Stimulated activated CD4-positive, alpha-beta T cell treated with anti-CD3 and anti-CD28 coated beads, Interleukin-12 subunit alpha, Interleukin-12 subunit beta, amount 100 ng/mL, for 48 hours (primary cell): ENCODE measurements around the gene TRIM63.
A peak's percentile ranks its signal among the peaks of the same experiment; 100 is the strongest.

Experiments used
- DNase-seq, 3 donors: peaks; one replicate each; pipeline ENCODE4 v3.0.0-alpha.2; 2020; ENCODE audit warnings: low read depth in 2 of 3, low spot score in 1 of 3

TRIM63 gene

GRCh38 chr1:26035203-26035958, 32.0 kb downstream of the TRIM63 start:
- peak; percentile 85 to 92 (median 90) for DNase-seq

- no peak for DNase-seq
Measured at GRCh38 chr1:26034504-26035202, 32.8 kb downstream of the TRIM63 start.

GRCh38 chr1:26032656-26033357, 34.6 kb downstream of the TRIM63 start:
- no peak for DNase-seq

GRCh38 chr1:26031611-26032220, 35.7 kb downstream of the TRIM63 start:
- DNase-seq = no peak

GRCh38 chr1:26031196-26031595, 36.2 kb downstream of the TRIM63 start:
- DNase-seq = no peak

- no peak for DNase-seq
Measured at GRCh38 chr1:26029864-26030481, 37.5 kb downstream of the TRIM63 start.

GRCh38 chr1:26029054-26029863, 38.2 kb downstream of the TRIM63 start:
- DNase-seq = no peak

- DNase-seq = no peak
Measured at GRCh38 chr1:26028490-26028980, 38.9 kb downstream of the TRIM63 start.

- no peak for DNase-seq
Measured at GRCh38 chr1:26027716-26028489, 39.5 kb downstream of the TRIM63 start.

- no peak for DNase-seq
Measured at GRCh38 chr1:26025517-26025916, 41.9 kb downstream of the TRIM63 start.

- DNase-seq = no peak
Measured at GRCh38 chr1:26025060-26025459, 42.4 kb downstream of the TRIM63 start.

GRCh38 chr1:26023826-26024225, 43.6 kb downstream of the TRIM63 start:
- DNase-seq = no peak

GRCh38 chr1:26023009-26023408, 44.4 kb downstream of the TRIM63 start:
- no peak for DNase-seq

- DNase-seq = no peak
Measured at GRCh38 chr1:26022404-26022779, 45.0 kb downstream of the TRIM63 start.

GRCh38 chr1:26021647-26022403, 45.6 kb downstream of the TRIM63 start, which contains the start of gene EXTL1:
TSS of gene EXTL1 (plus strand) at chr1:26021775. CDS start at chr1:26022647, 872 bp downstream.
- DNase-seq = no peak

GRCh38 chr1:26020941-26021646, 46.3 kb downstream of the TRIM63 start:
- DNase-seq = no peak

GRCh38 chr1:26020330-26020768, 47.1 kb downstream of the TRIM63 start:
- DNase-seq = no peak
